ENCODE measurements around the gene ENO4.

GRCh38 chr10:116909307-116909706, 60.0 kb downstream of the ENO4 start:
- TF ChIP-seq REST (IDR thresholded peaks at IDR 0.05; ENCODE audit: low read depth) (no peak), YY1 (IDR thresholded peaks at IDR 0.05; ENCODE audit: low read depth) (no peak), EGR1 (IDR thresholded peaks at IDR 0.05) (no peak), TAF1 (IDR thresholded peaks at IDR 0.05; ENCODE audit: low read depth) (no peak), CREB1 (IDR thresholded peaks at IDR 0.05; ENCODE audit: low read depth) (no peak), TEAD4 (IDR thresholded peaks at IDR 0.05) (no peak)
